Fibroblast of skin of right quadriceps (primary cell): ENCODE measurements around the gene ADA.

Experiments used
- DNase-seq: peaks from one replicate; pipeline ENCODE4 v3.0.0-alpha.2; 2013

Gene ADA

GRCh38 chr20:44643596-44644229 lies 7.8 kb downstream of the ADA start:
- DNase-seq: peak; percentile 79

- no peak for DNase-seq
These were observed 8.4 kb downstream of the ADA start for GRCh38 chr20:44643154-44643519.

- DNase-seq: peak; percentile 85
These were observed 9.0 kb downstream of the ADA start for GRCh38 chr20:44642203-44643153.

GRCh38 chr20:44641325-44641724 lies 10.2 kb downstream of the ADA start:
- no peak for DNase-seq

- DNase-seq: no peak
These were observed 11.0 kb downstream of the ADA start for GRCh38 chr20:44640522-44640921.

GRCh38 chr20:44637522-44638372 lies 13.8 kb downstream of the ADA start:
- DNase-seq: no peak

GRCh38 chr20:44637042-44637441 lies 14.5 kb downstream of the ADA start:
- DNase-seq: no peak

- no peak for DNase-seq
These were observed 15.6 kb downstream of the ADA start for GRCh38 chr20:44635877-44636276.

- no peak for DNase-seq
These were observed 17.5 kb downstream of the ADA start for GRCh38 chr20:44633872-44634600.

GRCh38 chr20:44633187-44633810 lies 18.2 kb downstream of the ADA start:
- DNase-seq: no peak

GRCh38 chr20:44632103-44632752 lies 19.3 kb downstream of the ADA start:
- DNase-seq: no peak

- no peak for DNase-seq
These were observed 21.2 kb downstream of the ADA start for GRCh38 chr20:44630297-44630696.

GRCh38 chr20:44629542-44629941 lies 22.0 kb downstream of the ADA start:
- no peak for DNase-seq

- DNase-seq: no peak
These were observed 22.5 kb downstream of the ADA start for GRCh38 chr20:44629017-44629385.

GRCh38 chr20:44627364-44628010 lies 24.0 kb downstream of the ADA start:
- no peak for DNase-seq

GRCh38 chr20:44626278-44626677 lies 25.2 kb downstream of the ADA start:
- DNase-seq: no peak

- no peak for DNase-seq
These were observed 26.1 kb downstream of the ADA start for GRCh38 chr20:44625361-44625760.

- no peak for DNase-seq
These were observed 26.7 kb downstream of the ADA start for GRCh38 chr20:44624743-44625271.

GRCh38 chr20:44624152-44624551 lies 27.3 kb downstream of the ADA start:
- no peak for DNase-seq

GRCh38 chr20:44622501-44623270 lies 28.8 kb downstream of the ADA start:
- DNase-seq: no peak
